RWPE2 (cell line): ENCODE measurements around the gene MYLK4.

ENCODE experiments used
- ATAC-seq: fragments of 200-7000 bp; cut with Tn5 transposase; 3 replicates; pipeline ENCODE4 v1.9.1; 2021; ENCODE audit warnings: low read depth
- DNase-seq: peaks from one replicate; pipeline ENCODE4 v3.0.0-alpha.2; 2020; ENCODE audit warnings: low spot score
- H3K27ac ChIP-seq: fragments of 450-650 bp; 2 replicates; pipeline ENCODE4 v1.5.1; 2017; ENCODE audit warnings: mild to moderate bottlenecking; ENCODE audit not compliant: poor library complexity, severe bottlenecking
- H3K27me3 ChIP-seq: fragments of 250-450 bp; sonication (Bioruptor Pico); 2 replicates; pipeline ENCODE4 v1.5.1; 2021; ENCODE audit warnings: mild to moderate bottlenecking, moderate library complexity; ENCODE audit not compliant: insufficient read depth, poor library complexity, severe bottlenecking
- H3K36me3 ChIP-seq: fragments of 250-450 bp; sonication (Bioruptor Pico); 2 replicates; pipeline ENCODE4 v1.5.1; 2020; ENCODE audit warnings: low read depth, mild to moderate bottlenecking, moderate library complexity
- H3K4me1 ChIP-seq: fragments of 250-450 bp; sonication (Bioruptor Pico); 2 replicates; pipeline ENCODE4 v1.5.1; 2021; ENCODE audit warnings: mild to moderate bottlenecking, moderate library complexity; ENCODE audit not compliant: insufficient read depth, poor library complexity, severe bottlenecking
- H3K4me3 ChIP-seq: fragments of 250-450 bp; sonication (Bioruptor Pico); 2 replicates; pipeline ENCODE4 v1.5.1; 2021; ENCODE audit warnings: mild to moderate bottlenecking, moderate library complexity; ENCODE audit not compliant: severe bottlenecking
- H3K9me3 ChIP-seq: fragments of 250-450 bp; sonication (Bioruptor Pico); 2 replicates; pipeline ENCODE4 v1.5.1; 2021; ENCODE audit warnings: mild to moderate bottlenecking, moderate library complexity; ENCODE audit not compliant: severe bottlenecking
- TF ChIP-seq, protein P1 (sequence below): fragments of 450-650 bp; IDR thresholded peaks from one replicate; pipeline ENCODE4 v1.5.1; 2017; ENCODE audit warnings: mild to moderate bottlenecking, moderate library complexity; ENCODE audit not compliant: poor library complexity, severe bottlenecking

Gene MYLK4

DNA sequence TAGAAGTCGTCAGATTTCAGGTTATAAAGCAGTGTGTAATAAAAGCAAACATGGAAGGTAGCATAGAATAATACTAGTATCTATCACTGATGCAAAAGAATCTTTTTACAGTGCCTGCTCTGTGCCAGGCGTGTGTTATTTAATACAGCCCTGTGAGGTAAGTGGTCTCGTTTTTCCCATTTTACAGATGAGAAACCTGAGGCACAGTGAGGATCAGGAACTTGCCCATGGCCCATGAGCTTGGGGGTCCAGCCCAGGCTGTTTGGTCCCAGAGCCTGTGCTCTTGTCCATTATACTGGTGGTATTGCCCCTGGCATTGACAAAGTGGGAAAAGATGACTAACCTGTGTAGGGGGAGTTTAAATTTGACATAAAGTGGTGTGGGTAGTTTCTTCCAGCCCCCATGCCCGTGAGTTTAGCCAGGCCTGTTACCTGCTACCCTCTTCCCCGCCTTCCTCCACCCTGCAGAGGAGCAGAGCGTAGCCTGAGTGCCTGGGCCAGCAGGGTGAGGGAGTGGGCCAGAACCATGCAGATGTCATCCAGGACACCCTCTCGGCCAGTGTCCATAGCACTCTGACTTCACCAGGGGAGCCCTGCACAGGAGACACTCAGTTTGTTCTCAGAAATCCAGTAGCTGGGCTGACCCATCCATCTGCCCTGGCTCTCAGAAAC lies 31.1 kb upstream of the MYLK4 start:
- Histone ChIP-seq H3K4me3 (no peak overlapping the region), H3K27ac (no peak overlapping the region), H3K4me1 (no peaks in the 10 kb centered on the region), H3K36me3 (peaks cover 37% of the 10 kb centered on the region), H3K9me3 (no peaks in the 10 kb centered on the region), H3K27me3 (no peaks in the 10 kb centered on the region)
- TF ChIP-seq, protein P1, sequence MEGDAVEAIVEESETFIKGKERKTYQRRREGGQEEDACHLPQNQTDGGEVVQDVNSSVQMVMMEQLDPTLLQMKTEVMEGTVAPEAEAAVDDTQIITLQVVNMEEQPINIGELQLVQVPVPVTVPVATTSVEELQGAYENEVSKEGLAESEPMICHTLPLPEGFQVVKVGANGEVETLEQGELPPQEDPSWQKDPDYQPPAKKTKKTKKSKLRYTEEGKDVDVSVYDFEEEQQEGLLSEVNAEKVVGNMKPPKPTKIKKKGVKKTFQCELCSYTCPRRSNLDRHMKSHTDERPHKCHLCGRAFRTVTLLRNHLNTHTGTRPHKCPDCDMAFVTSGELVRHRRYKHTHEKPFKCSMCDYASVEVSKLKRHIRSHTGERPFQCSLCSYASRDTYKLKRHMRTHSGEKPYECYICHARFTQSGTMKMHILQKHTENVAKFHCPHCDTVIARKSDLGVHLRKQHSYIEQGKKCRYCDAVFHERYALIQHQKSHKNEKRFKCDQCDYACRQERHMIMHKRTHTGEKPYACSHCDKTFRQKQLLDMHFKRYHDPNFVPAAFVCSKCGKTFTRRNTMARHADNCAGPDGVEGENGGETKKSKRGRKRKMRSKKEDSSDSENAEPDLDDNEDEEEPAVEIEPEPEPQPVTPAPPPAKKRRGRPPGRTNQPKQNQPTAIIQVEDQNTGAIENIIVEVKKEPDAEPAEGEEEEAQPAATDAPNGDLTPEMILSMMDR = no peak
- no peak for DNase-seq
- ATAC-seq = no peak

DNA sequence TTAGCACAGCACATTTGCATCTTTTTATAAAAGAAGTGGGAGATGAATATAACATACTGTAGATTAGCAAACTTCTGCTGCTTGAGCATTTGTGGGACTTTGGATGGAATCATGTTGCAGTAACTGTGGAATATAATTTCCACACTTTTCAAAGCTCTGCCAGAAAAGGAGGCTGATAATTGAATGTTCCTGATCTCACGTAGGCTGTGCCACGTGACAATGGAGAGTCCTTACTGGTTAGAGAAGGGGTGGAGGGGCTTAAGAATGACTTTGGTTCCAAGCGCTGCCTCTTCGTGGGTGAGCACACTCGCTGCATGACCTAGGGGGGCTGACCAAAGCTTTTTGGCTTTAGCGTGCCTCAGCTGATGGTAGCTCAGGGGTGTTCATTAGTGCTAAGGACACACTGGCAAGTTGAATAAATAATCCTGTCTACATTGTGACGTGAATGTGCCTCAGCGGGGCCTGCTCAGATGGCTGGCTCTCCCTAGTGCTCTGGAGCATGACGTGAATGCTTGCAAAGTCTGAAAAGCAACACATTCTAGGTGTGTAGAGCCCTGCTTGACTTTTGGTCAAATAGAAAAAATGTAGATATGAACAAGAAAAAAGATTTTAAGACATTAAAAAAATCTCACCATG lies 29.5 kb upstream of the MYLK4 start:
- Histone ChIP-seq H3K36me3 (peaks cover 45% of the 10 kb centered on the region), H3K4me1 (no peaks in the 10 kb centered on the region), H3K27me3 (no peaks in the 10 kb centered on the region), H3K9me3 (no peaks in the 10 kb centered on the region), H3K27ac (no peak overlapping the region), H3K4me3 (no peak overlapping the region)
- ATAC-seq (no peak), DNase-seq (no peak)
- TF ChIP-seq, protein P1 = no peak

DNA sequence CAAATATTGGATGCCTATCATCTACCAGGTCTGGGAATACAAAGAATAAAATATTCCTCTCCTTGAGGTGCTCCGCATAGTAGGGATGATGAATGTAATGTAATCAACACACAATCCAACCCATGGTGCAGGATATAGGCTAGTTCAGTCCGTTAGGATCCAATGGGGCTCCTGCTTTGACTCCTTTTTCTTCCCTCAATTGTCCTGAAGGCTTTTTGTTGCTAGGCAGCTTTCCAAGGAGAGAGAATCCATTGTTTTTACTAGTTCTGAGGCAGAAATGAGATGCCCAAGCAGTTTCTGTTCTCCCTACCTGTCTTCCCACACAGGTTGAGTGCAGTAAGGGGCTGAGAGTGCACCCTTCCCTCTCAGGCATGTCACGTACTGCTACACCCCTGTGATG lies 26.5 kb upstream of the MYLK4 start:
- Histone ChIP-seq H3K27me3 (no peaks in the 10 kb centered on the region), H3K36me3 (peaks cover 68% of the 10 kb centered on the region)
- ATAC-seq = no peak

GRCh38 chr6:2775003-2775402 lies 24.3 kb upstream of the MYLK4 start:
- peaks cover 77% of the 10 kb centered on the region for H3K36me3 ChIP-seq

More for the DNA sequence above, 26.5 kb upstream of the MYLK4 start:
- DNase-seq = no peak
- no peak overlapping the region for H3K4me3 ChIP-seq
- no peak overlapping the region for H3K27ac ChIP-seq
- TF ChIP-seq, protein P1 = no peak
- no peaks in the 10 kb centered on the region for H3K9me3 ChIP-seq
- H3K4me1 ChIP-seq = no peaks in the 10 kb centered on the region

More at GRCh38 chr6:2775003-2775402, 24.3 kb upstream of the MYLK4 start:
- DNase-seq (no peak), ATAC-seq (no peak)
- TF ChIP-seq, protein P1 = no peak
- Histone ChIP-seq H3K4me3 (no peak overlapping the region), H3K4me1 (no peaks in the 10 kb centered on the region), H3K9me3 (no peaks in the 10 kb centered on the region), H3K27me3 (no peaks in the 10 kb centered on the region), H3K27ac (no peak overlapping the region)
